Activated naive CD8-positive, alpha-beta T cell treated with anti-CD3 and anti-CD28 coated beads for 36 hours (primary cell): Measurements from ENCODE around the gene SNAP23. TPM values are rescaled to one million over a fixed set of nuclear protein-coding genes. Genes with fewer than 3 reads are reported as not detected.
"Not testable (repeated sequence)": the region's sequence is repeated elsewhere in the genome, so short reads cannot be mapped to it uniquely, and the experiment has no call there.

Source experiments
- DNase-seq: peaks from one replicate; pipeline ENCODE4 v3.0.0; 2021
- H3K27ac Mint-ChIP-seq: one replicate; pipeline ENCODE4 v1.8.0; 2022; ENCODE audit warnings: mild to moderate bottlenecking, moderate library complexity, mixed read lengths
- H3K27me3 Mint-ChIP-seq: one replicate; pipeline ENCODE4 v1.8.0; 2022; ENCODE audit warnings: mild to moderate bottlenecking, mixed read lengths
- H3K36me3 Mint-ChIP-seq: one replicate; pipeline ENCODE4 v1.8.0; 2021; ENCODE audit warnings: mild to moderate bottlenecking, mixed read lengths
- H3K4me1 Mint-ChIP-seq: one replicate; pipeline ENCODE4 v1.8.0; 2021; ENCODE audit warnings: mixed read lengths
- H3K4me3 Mint-ChIP-seq: one replicate; pipeline ENCODE4 v1.8.0; 2022; ENCODE audit warnings: mild to moderate bottlenecking, moderate library complexity, mixed read lengths
- H3K9me3 Mint-ChIP-seq: one replicate; pipeline ENCODE4 v1.8.0; 2022; ENCODE audit warnings: mixed read lengths
- total RNA-seq, 2 experiments: library from RNA; stranded (reverse); gene quantifications; one replicate each; pipeline ENCODE4 v1.2.3, GENCODE V29; 2021

The SNAP23 gene
- total RNA-seq, 2 experiments from 2014 or later = 37.6 to 42.3 TPM

- no peaks in the 10 kb centered on the region for H3K9me3 Mint-ChIP-seq
- peaks cover 9% of the 10 kb centered on the region for H3K36me3 Mint-ChIP-seq
- H3K27ac Mint-ChIP-seq = no peak overlapping the region
- no peak overlapping the region for H3K4me3 Mint-ChIP-seq
- no peaks in the 10 kb centered on the region for H3K27me3 Mint-ChIP-seq
- no peak for DNase-seq
- peaks cover 3% of the 10 kb centered on the region for H3K4me1 Mint-ChIP-seq
These were observed 15.6 kb downstream of the SNAP23 start for GRCh38 chr15:42511007-42511391.

DNA sequence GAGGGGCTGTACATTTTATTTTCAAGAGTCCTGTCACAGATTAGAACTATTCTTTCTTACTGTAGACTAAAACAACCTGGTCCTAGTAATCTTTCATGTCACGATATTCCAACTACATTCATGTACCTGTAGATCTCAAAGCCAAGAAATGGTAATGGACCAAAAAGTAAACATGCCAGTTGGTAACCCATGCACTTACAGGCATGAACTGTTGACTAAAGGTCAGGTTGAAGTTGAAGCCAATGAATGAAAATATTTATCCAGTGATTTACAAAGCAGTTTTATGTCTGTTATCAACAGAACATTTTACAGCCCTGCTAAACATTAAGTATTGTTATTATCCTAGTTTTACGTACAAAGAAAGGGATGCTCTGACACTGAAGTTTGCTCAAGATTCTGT is 27.9 kb downstream of the SNAP23 start:
- H3K36me3 Mint-ChIP-seq = peaks cover 3% of the 10 kb centered on the region
- H3K9me3 Mint-ChIP-seq = no peaks in the 10 kb centered on the region
- no peaks in the 10 kb centered on the region for H3K27me3 Mint-ChIP-seq

DNA sequence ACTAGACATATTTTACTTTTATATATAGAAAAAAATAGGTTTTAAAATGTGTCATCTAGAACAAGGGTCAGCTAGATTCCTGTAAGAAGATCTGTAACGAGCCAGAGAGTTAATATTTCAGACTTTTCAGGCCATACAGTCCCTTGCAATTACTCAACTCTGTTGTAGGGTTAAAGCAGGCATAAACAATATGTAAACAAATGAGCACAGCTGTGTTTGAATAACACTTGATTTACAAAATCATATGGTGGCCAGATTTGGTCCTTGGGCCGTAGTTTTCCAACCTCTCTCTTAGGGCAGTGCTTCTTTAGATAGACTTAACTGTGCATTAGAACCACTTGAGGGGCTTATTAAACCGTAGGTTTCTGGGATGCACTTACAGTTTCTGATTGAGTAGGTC is 33.5 kb downstream of the SNAP23 start:
- Mint-ChIP-seq H3K27me3 (no peaks in the 10 kb centered on the region), H3K4me1 (no peaks in the 10 kb centered on the region), H3K36me3 (peaks cover 7% of the 10 kb centered on the region), H3K9me3 (no peaks in the 10 kb centered on the region), H3K4me3 (no peak overlapping the region), H3K27ac (no peak overlapping the region)
- no peak for DNase-seq

More for the DNA sequence above, 27.9 kb downstream of the SNAP23 start:
- Mint-ChIP-seq H3K4me3 (no peak overlapping the region), H3K4me1 (no peaks in the 10 kb centered on the region), H3K27ac (no peak overlapping the region)
- no peak for DNase-seq

DNA sequence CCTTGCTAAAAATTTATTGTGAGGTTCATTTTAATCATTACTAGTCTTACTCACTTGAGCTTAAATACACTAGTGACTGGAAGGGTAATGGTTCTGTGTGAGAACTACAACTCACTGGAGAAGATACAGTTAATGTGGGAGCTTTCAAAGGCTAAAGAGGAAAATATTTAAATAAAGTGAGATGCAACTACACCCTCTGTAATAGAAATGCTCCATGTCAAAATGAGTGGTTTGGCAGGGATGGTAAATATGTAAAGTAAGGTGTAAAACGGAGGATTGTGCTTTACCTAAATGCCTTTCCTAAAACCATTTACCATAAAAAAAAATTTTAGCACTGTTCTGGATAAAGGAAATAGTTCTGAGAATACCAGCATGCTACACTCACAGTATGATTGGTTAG is 37.8 kb downstream of the SNAP23 start:
- H3K36me3 Mint-ChIP-seq = peaks cover 11% of the 10 kb centered on the region

GRCh38 chr15:42544853-42545629 is 49.6 kb downstream of the SNAP23 start:
- DNase-seq = no peak
- peaks cover 17% of the 10 kb centered on the region for H3K36me3 Mint-ChIP-seq
- H3K4me3 Mint-ChIP-seq = no peak overlapping the region
- H3K4me1 Mint-ChIP-seq = peaks cover 26% of the 10 kb centered on the region
- H3K9me3 Mint-ChIP-seq = no peaks in the 10 kb centered on the region
- no peak overlapping the region for H3K27ac Mint-ChIP-seq
- H3K27me3 Mint-ChIP-seq = no peaks in the 10 kb centered on the region

More for the DNA sequence above, 37.8 kb downstream of the SNAP23 start:
- H3K4me1 Mint-ChIP-seq = no peaks in the 10 kb centered on the region
- no peaks in the 10 kb centered on the region for H3K27me3 Mint-ChIP-seq
- no peaks in the 10 kb centered on the region for H3K9me3 Mint-ChIP-seq
- no peak overlapping the region for H3K27ac Mint-ChIP-seq
- DNase-seq = no peak
- no peak overlapping the region for H3K4me3 Mint-ChIP-seq

- Mint-ChIP-seq H3K9me3 (no peaks in the 10 kb centered on the region), H3K36me3 (peaks cover 16% of the 10 kb centered on the region), H3K4me1 (peaks cover 37% of the 10 kb centered on the region), H3K27me3 (no peaks in the 10 kb centered on the region), H3K27ac (peak overlapping the region; percentile 96), H3K4me3 (peak overlapping the region; percentile 97)
- no peak for DNase-seq
These were observed 52.4 kb downstream of the SNAP23 start for GRCh38 chr15:42547918-42548248.

DNA sequence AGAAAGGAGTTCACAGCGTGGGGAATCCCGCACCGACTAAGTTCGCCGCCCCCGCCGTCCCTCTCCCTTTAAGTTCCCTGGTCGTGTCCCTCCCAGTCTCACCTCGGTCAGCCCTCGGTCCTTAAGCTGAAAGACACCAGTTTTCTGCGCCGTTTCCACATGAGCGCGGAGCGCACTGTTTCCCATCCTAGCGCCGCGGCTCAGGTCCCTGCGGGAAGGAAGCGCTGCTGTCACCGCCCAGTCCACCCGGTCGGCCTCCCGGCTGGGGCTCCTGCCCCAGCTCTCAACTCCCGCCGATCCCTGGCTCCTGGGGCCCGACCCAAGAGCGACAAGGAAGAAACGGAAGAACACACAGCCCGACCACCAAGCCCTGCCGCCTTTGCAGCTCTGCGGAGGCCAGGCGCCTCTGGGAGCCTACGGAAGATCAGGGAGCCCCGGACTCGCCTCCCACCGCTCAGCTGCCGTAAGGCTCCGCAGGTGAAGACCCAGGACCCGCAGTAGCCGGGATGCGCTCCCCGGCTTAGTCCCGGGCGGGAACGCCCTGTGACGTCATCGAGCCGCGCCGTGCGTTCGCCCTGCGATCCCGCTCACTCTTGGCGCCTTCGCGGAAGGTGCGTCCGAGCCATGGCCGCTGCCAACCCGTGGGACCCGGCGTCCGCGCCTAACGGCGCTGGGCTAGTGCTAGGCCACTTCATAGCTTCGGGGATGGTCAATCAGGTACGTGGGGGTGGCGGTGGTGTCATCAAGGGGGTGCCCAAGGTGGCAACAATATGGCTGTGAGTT is 53.0 kb downstream of the SNAP23 start, which contains the start of the genes HAUS2 and LRRC57:
Gene HAUS2 (plus strand): TSS at position 590 of the 783 bp plus-strand sequence. CDS start 35 bp downstream, at position 625.
Gene LRRC57 (minus strand): TSS at position 545 of the 783 bp plus-strand sequence. CDS start 359 bp downstream, at position 186.
- H3K4me3 Mint-ChIP-seq = peak within 1 kb of the TSS; percentile 97
- peak within 1 kb of the TSS; percentile 96 for H3K27ac Mint-ChIP-seq
- no peaks in the 10 kb centered on the region for H3K9me3 Mint-ChIP-seq
- peak; percentile 90 for DNase-seq
- no peaks in the 10 kb centered on the region for H3K27me3 Mint-ChIP-seq
- H3K36me3 Mint-ChIP-seq = peaks cover 16% of the 10 kb centered on the region
- H3K4me1 Mint-ChIP-seq = peaks cover 40% of the 10 kb centered on the region

GRCh38 chr15:42549032-42549491 is 53.6 kb downstream of the SNAP23 start:
- Mint-ChIP-seq H3K27ac (peak overlapping the region; percentile 96), H3K27me3 (no peaks in the 10 kb centered on the region), H3K4me3 (peak overlapping the region; percentile 97), H3K4me1 (peaks cover 46% of the 10 kb centered on the region), H3K36me3 (peaks cover 17% of the 10 kb centered on the region), H3K9me3 (no peaks in the 10 kb centered on the region)
- DNase-seq = no peak

- Mint-ChIP-seq H3K4me3 (peak overlapping the region; percentile 97), H3K4me1 (peaks cover 46% of the 10 kb centered on the region), H3K27ac (peak overlapping the region; percentile 58)
These were observed 54.4 kb downstream of the SNAP23 start for GRCh38 chr15:42549741-42550392.

DNA sequence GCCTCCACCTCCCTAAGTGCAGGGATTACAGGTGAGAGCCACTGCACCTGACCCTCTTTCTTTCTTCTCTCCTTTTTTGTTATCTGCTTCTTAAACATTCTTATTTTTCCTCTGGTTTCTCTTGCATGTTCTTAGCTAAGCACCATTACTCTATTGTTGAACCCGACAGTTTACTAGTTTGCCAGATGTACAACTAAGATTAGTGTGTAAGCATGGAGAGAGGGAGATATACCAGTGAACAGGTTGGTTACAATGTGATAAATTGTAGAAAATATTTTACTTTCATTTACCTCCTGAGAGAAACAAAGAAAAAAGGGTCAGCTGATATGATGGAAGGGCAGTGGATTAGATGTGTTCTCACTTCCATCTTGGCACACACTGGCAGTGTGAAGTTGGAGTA is 58.1 kb downstream of the SNAP23 start:
- no peak for DNase-seq
- H3K27me3 Mint-ChIP-seq = no peaks in the 10 kb centered on the region
- no peak overlapping the region for H3K4me3 Mint-ChIP-seq
- H3K4me1 Mint-ChIP-seq = peaks cover 28% of the 10 kb centered on the region
- H3K9me3 Mint-ChIP-seq = no peaks in the 10 kb centered on the region
- no peak overlapping the region for H3K27ac Mint-ChIP-seq
- H3K36me3 Mint-ChIP-seq = peaks cover 16% of the 10 kb centered on the region

More at GRCh38 chr15:42549741-42550392, 54.4 kb downstream of the SNAP23 start:
- Mint-ChIP-seq H3K36me3 (peaks cover 15% of the 10 kb centered on the region), H3K9me3 (no peaks in the 10 kb centered on the region), H3K27me3 (no peaks in the 10 kb centered on the region)
- DNase-seq = no peak

DNA sequence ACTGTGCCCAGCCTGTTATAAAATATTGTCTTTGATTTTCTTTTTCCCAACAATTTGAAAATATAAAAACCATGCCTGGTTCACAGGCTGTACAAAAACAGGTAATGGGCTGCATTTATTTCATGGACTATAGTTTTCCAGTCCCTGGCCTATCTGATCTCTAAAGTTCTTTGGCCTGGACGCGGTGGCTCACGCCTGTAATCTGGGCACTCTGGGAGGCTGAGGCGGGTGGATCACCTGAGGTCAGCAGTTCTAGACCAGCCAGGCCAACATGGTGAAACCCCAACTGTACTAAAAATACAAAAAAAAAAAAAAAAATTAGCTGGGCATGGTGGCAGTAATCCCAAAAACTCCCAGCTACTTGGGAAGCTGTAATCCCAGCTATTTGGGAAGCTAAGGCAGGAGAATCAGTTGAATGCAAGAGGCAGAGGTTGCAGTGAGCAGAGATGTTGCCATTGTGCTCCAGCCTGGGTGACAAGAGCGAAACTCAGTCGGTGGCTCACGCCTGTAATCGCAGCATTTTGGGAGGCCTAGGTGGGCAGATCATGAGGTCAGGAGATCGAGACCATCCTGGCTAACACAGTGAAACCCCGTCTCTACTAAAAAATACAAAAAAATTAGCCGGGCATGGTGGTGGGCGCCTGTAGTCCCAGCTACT is 61.2 kb downstream of the SNAP23 start:
- peaks cover 11% of the 10 kb centered on the region for H3K36me3 Mint-ChIP-seq
- not testable (repeated sequence) for DNase-seq, H3K27ac Mint-ChIP-seq, H3K4me3 Mint-ChIP-seq, H3K9me3 Mint-ChIP-seq, H3K27me3 Mint-ChIP-seq
- H3K4me1 Mint-ChIP-seq = peaks cover 21% of the 10 kb centered on the region

DNA sequence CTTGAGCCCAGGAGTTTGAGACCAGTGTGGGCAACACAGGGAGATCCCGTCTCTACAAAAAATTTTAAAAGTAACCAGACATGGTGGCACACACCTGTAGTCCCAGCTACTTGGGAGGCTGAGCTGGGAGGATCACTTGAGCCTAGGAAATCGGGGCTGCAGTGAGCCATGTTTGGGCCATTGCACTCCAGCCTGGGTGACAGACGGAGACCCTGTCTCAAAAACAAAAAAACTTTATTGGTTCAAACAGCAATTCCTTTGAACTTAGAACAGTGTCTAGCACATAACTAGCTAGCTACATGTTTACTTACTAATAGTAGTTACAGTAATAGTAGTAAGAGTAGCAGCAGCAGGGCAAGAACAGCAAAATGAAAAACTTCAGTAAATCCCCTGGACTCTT is 63.3 kb downstream of the SNAP23 start:
- peaks cover 14% of the 10 kb centered on the region for H3K36me3 Mint-ChIP-seq
- no peak overlapping the region for H3K27ac Mint-ChIP-seq
- no peak for DNase-seq
- no peaks in the 10 kb centered on the region for H3K27me3 Mint-ChIP-seq
- H3K4me3 Mint-ChIP-seq = no peak overlapping the region
- no peaks in the 10 kb centered on the region for H3K9me3 Mint-ChIP-seq
- peaks cover 7% of the 10 kb centered on the region for H3K4me1 Mint-ChIP-seq

DNA sequence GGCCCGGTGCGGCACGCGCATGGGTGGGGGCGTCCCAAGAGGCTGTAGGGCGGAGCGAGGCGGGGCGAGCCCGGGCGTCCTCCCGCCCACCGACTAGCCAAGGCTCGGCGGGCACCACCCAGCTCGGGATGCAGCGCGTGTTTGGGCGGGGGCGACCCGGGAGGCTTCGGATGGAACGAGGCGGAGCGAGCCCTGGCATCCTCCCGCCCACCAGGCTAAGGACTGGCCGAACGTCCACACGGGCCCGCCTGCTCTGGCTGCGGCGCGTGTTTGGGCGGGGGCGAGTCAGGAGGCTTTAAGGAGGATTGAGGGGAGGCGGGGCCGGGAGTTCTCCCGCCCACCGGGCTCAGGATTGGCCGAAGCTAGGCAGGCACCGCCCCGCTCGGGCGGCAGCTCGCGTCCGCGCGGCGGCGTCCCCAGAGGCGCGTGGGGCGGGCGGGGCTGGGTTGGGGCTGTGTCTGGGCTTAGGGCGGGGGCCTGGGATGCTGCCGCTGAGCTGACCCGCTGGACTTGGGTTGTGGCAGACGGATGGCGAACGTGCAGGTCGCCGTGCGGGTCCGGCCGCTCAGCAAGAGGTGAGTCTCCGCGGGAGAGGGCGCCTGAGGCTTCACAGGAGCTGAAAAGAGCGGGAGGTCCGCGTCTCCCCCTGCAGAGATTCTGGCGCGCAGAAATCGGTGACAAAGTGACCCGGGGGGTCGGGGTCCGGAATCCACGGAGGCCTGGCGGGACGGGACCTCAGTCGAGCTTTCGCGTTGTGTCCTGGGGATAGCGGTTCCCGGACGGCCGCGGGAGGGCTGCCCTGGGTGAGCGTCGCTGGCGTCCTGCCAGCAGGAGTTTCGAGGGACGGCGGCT is 80.0 kb downstream of the SNAP23 start, which contains the start of gene STARD9:
Gene STARD9 (plus strand): TSS at position 419 of the 852 bp plus-strand sequence. CDS start 110 bp downstream, at position 529.
- Mint-ChIP-seq H3K27ac (peak within 1 kb of the TSS; percentile 89), H3K36me3 (peaks cover 5% of the 10 kb centered on the region), H3K4me1 (peaks cover 28% of the 10 kb centered on the region), H3K27me3 (no peaks in the 10 kb centered on the region), H3K9me3 (no peaks in the 10 kb centered on the region), H3K4me3 (peak within 1 kb of the TSS; percentile 88)
- peak; percentile 97 for DNase-seq
